Heart left ventricle (tissue), 16 donors: ENCODE measurements around the gene ZNF536. TPM values are rescaled to one million over a fixed set of nuclear protein-coding genes. Genes with fewer than 3 reads are reported as not detected.
A peak's percentile ranks its signal among the peaks of the same experiment; 100 is the strongest.

Source experiments
- ATAC-seq, 4 donors: fragments of 200-7000 bp; cut with Tn5 transposase; one replicate each; pipeline ENCODE4 v1.9.1; 2020 to 2022; ENCODE audit warnings: moderate library complexity in 4 of 4, mild to moderate bottlenecking in 3 of 4, moderate number of reproducible peaks in 1 of 4
- DNase-seq, 5 donors: peaks; one replicate each; pipeline ENCODE4 v3.0.0-alpha.2; 2020
- H3K27ac ChIP-seq, 12 donors: fragments of 200-600 bp; sonication (generic) in 4 of 12; one replicate each; pipeline versions ENCODE4 v1.5.0 to v1.8.0; 2016 to 2022; ENCODE audit warnings: mild to moderate bottlenecking in 2 of 12
- H3K27me3 ChIP-seq, 9 donors: fragments of 200-600 bp; sonication (generic) in 2 of 9; one replicate each; pipeline versions ENCODE4 v1.5.1 to v1.8.0; 2016 to 2022; ENCODE audit warnings: mild to moderate bottlenecking in 3 of 9
- H3K36me3 ChIP-seq, 9 donors: fragments of 200-600 bp; sonication (generic) in 2 of 9; one replicate each; pipeline versions ENCODE4 v1.5.0 to v1.8.0; 2018 to 2022; ENCODE audit warnings: mild to moderate bottlenecking in 2 of 9
- H3K4me1 ChIP-seq, 12 donors: fragments of 200-600 bp; sonication (generic) in 4 of 12; one replicate each; pipeline versions ENCODE4 v1.5.0 to v1.8.0; 2016 to 2022; ENCODE audit warnings: mild to moderate bottlenecking in 3 of 12
- H3K4me3 ChIP-seq, 12 donors: fragments of 200-600 bp; sonication (generic) in 4 of 12; one replicate each; pipeline versions ENCODE4 v1.5.0 to v1.8.0; 2017 to 2022; ENCODE audit warnings: mild to moderate bottlenecking in 9 of 12, moderate library complexity in 4 of 12
- H3K9me3 ChIP-seq, 12 donors: fragments of 200-600 bp; sonication (generic) in 4 of 12; one replicate each; pipeline versions ENCODE4 v1.5.0 to v1.8.0; 2016 to 2022; ENCODE audit warnings: mild to moderate bottlenecking in 1 of 12
- POLR2A ChIP-seq, 2 donors: fragments of 450-650 bp; IDR thresholded peaks; one replicate each; pipeline ENCODE4 v1.6.1; 2017; ENCODE audit warnings: antibody characterized with exemption in 2 of 2, mild to moderate bottlenecking in 2 of 2, moderate library complexity in 2 of 2
- WGBS, 4 donors: extraction: QIAGEN DNeasy Blood & Tissue Kit in 2 of 4; methylation state at CpG; one replicate each; pipeline versions ENCODE4 v1.1.5 to v1.1.7; 2013 to 2018; 5-methylcytosine and 5-hydroxymethylcytosine counted together
- intact Hi-C, 10 donors: fragments of 100-400 bp; cut with DNase I; formaldehyde crosslinking; loops; one replicate each; pipeline versions ENCODE4 v1.11.1 to v1.14.2; 2022
- polyA plus RNA-seq, 2 donors: library from polyadenylated mRNA; stranded (reverse); fragments of 200-250 nt; gene quantifications; one replicate each; pipeline ENCODE4 v1.2.3, GENCODE V29; 2013
- total RNA-seq, 9 donors: library from RNA; depleted of rRNA in 2 of 9; stranded (reverse); fragments of >200 nt in 2 of 9; fragmentation: NEBNext Ultra II Directional in 3 of 9; extraction: Animal tissue kit (Norgen Biotek cat#: 25700) in 3 of 9; gene quantifications; one replicate each; pipeline versions ENCODE4 v1.1.0 to v1.2.4, GENCODE V29; 2016 to 2023
- TF ChIP-seq, protein P1 (sequence below), 12 donors: fragments of 200-600 bp; sonication (generic) in 4 of 12; IDR thresholded peaks; one replicate each; pipeline versions ENCODE4 v1.5.0 to v1.8.0; 2018 to 2022; ENCODE audit warnings: antibody characterized with exemption in 12 of 12, mild to moderate bottlenecking in 5 of 12
- donor health status: ischemic (EF 13 %, LVEDD 7.1; RV severe dilation, severe dysfunction).
- donor health status: healthy with polysubstance abuse.
- donor health status: DM: no; HTN: yes; CAD: no.
- donor health status: DM: no; HTN: no; CAD: no.
- donor health status: ischemic (EF 25% LVEDD 6.9; RV normal size, moderate dysfunction).
- donor health status: ischemic (EF 25% LVEDD 5.7; RV mildly dilated, moderate dysfunction).
- donor health status: healthy.
- donor health status: DM: yes; HTN: yes; CAD: no.
- donor health status: ischemic (EF 35%, LVEDD 5.7; RV mildly dilated, moderate dysfunction).
- donor health status: nonischemic (EF 11% LVEDD 7.7; RV severe dilation, severe dysfunction).
- donor health status: DM: yes; HTN: yes; CAD: no.
- donor health status: PGD.
- donor health status: ischemic (EF 29% LVEDD 5.4; RV normal size, mild dysfunction).
- donor health status: nonischemic (EF 23%, LVEDD 6.1; RV moderate dilation, normal function).

Gene ZNF536
- total and polyA plus RNA-seq, 11 donors = 0.17 to 10.1 (median 2.0) TPM

DNA sequence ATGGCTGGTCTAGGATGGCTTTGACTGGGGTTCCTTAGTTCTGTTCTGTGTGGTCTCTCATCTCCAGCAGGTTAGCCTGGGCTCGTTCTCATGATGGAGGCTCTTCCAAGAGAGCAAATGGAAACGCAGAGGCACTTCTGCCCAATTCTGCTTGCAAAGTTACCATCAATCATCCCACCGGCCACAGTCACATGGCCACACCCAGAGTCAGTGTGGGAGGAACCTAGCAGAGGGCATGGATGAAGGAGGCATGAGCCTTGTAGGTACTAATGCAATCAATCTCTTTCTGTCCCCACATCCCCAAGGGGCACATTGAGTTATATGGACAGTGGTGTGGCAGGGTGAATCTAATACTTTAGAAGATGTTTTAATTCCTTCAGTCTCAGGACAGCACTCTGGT, 207.2 kb downstream of the ZNF536 start:
- 78 to 94% (median 82%) methylated on average over 3 of the region's 3 CpGs for WGBS, 4 donors
- intact Hi-C loops = no loop called here
- no peaks in the 10 kb centered on the region for H3K36me3 ChIP-seq
- no peaks in the 10 kb centered on the region for H3K9me3 ChIP-seq
- peaks cover 0 to 14% (median 0%) of the 10 kb centered on the region in 9 donors for H3K27me3 ChIP-seq
- ATAC-seq (no peak), DNase-seq (no peak)
- H3K27ac ChIP-seq = no peak overlapping the region
- no peak for TF ChIP-seq POLR2A (IDR thresholded peaks at IDR 0.05)
- H3K4me1 ChIP-seq = no peaks in the 10 kb centered on the region
- H3K4me3 ChIP-seq = no peak overlapping the region

DNA sequence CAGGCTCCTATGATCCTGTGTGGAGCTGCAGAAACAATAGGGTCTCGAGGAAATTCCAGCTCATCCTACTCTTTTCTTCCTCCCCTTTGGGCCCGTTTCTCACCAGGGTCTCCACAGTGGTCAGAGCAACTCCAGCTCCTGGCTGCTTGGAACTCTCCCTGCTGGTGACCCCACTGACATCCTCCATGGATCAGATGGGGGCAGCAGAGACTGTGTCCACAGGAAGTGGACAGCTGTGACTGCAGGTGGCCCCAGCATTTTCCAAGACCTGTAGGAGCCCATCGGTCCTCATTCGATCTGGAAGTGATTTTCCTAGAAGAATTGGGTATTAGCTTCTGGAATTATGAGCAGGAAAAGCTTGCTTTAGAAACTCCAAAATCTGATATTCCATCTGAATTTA, 208.5 kb downstream of the ZNF536 start:
- WGBS, 4 donors = 74 to 83% (median 77%) methylated on average over 4 of the region's 4 CpGs
- no peak for ATAC-seq
- H3K27ac ChIP-seq = no peak overlapping the region
- no peak for DNase-seq
- intact Hi-C loops = no loop called here
- no peak overlapping the region for H3K4me3 ChIP-seq
- H3K27me3 ChIP-seq = peaks cover 0 to 14% (median 0%) of the 10 kb centered on the region in 9 donors
- no peaks in the 10 kb centered on the region for H3K9me3 ChIP-seq
- H3K4me1 ChIP-seq = no peaks in the 10 kb centered on the region
- TF ChIP-seq, protein P1, sequence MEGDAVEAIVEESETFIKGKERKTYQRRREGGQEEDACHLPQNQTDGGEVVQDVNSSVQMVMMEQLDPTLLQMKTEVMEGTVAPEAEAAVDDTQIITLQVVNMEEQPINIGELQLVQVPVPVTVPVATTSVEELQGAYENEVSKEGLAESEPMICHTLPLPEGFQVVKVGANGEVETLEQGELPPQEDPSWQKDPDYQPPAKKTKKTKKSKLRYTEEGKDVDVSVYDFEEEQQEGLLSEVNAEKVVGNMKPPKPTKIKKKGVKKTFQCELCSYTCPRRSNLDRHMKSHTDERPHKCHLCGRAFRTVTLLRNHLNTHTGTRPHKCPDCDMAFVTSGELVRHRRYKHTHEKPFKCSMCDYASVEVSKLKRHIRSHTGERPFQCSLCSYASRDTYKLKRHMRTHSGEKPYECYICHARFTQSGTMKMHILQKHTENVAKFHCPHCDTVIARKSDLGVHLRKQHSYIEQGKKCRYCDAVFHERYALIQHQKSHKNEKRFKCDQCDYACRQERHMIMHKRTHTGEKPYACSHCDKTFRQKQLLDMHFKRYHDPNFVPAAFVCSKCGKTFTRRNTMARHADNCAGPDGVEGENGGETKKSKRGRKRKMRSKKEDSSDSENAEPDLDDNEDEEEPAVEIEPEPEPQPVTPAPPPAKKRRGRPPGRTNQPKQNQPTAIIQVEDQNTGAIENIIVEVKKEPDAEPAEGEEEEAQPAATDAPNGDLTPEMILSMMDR (IDR thresholded peaks at IDR 0.05) = no peak
- TF ChIP-seq POLR2A (IDR thresholded peaks at IDR 0.05) = no peak
- H3K36me3 ChIP-seq = no peaks in the 10 kb centered on the region

DNA sequence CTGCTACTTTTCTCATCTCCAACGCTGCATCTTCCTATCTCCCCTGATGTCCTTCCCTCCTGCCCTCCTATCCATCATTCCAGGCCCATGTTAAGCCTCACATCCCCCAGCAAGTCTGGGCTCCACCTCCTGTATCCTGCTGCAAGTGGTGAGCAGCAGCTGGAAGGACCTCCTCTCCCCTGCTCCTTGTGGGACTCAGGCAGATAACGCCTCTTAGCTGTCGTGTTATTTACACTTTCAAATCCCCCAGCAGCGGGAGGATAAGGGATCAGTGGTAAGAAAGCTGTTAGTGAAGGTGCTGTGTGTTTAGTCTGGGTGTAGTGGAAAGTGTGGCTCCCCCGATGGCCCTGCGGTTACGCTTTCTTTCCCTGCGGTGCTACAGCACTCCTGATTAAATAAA, 211.9 kb downstream of the ZNF536 start:
- Histone ChIP-seq H3K27ac (no peak overlapping the region), H3K27me3 (peaks cover 0 to 14% (median 0%) of the 10 kb centered on the region in 9 donors), H3K36me3 (no peaks in the 10 kb centered on the region), H3K9me3 (no peaks in the 10 kb centered on the region), H3K4me1 (no peaks in the 10 kb centered on the region), H3K4me3 (no peak overlapping the region)
- 13 to 29% (median 21%) methylated on average over 8 of the region's 8 CpGs for WGBS, 4 donors
- ATAC-seq = no peak
- TF ChIP-seq, protein P1 (IDR thresholded peaks at IDR 0.05) = no peak
- no peak for TF ChIP-seq POLR2A (IDR thresholded peaks at IDR 0.05)
- no peak for DNase-seq
- intact Hi-C loops = no loop called here

DNA sequence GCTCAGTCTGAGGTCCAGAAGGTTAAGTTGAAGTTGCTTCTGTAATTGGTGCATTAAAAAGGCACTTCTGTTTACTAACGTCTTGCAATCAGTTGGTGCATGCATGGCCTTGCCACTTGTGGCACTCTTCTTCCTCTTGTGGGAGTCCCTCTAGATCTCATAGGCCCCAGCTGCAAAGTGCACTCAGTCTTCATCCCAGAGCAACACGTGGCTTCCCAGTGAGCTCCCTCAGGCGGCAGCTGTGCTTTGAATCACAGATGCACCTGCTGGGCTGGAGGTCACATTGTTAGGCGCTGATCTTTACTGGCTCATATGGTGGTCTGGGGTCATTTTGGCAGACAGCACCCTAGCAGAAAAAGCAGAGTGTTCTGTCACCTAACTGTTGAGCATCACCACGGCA, 215.7 kb downstream of the ZNF536 start:
- 49 to 53% (median 51%) methylated on average over 5 of the region's 5 CpGs for WGBS, 4 donors
- H3K9me3 ChIP-seq = no peaks in the 10 kb centered on the region
- H3K36me3 ChIP-seq = no peaks in the 10 kb centered on the region
- peaks cover 0 to 11% (median 0%) of the 10 kb centered on the region in 9 donors for H3K27me3 ChIP-seq
- TF ChIP-seq, protein P1 (IDR thresholded peaks at IDR 0.05) = no peak
- TF ChIP-seq POLR2A (IDR thresholded peaks at IDR 0.05) = no peak
- H3K4me1 ChIP-seq = peaks cover 0 to 4% (median 0%) of the 10 kb centered on the region in 12 donors
- H3K4me3 ChIP-seq = no peak overlapping the region
- intact Hi-C loops = no loop called here
- no peak for DNase-seq
- ATAC-seq = no peak
- no peak overlapping the region for H3K27ac ChIP-seq

DNA sequence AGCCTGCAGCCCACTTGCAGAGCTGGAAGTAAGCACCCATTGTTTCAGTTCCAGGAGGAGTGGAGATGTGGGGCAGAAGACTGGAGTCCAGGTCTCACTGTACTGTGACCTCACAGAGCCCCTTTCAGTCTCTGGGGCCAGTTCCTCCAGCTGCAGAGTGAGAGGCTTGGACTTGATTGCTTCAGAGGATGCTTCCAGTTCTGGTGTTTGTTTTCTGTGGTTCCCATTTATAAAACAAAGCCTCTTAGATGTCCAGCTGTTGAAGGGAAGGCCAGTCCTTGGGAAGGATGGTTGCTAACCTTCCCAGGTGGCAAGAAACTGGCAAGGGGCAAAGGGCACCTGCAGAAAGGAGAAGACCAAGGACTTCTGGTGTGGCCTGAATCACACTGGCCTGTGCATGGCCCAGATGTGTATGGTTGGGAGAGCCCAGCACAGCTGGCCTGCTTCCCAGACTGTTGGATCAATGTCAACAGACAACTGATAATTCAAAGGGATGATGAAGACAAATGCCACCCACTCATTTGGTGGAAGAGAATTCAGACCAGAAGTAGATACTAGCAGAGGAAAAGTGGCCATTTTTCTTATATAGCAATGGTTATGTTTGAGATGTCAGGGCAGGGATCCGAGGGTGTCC, 218.5 kb downstream of the ZNF536 start:
- TF ChIP-seq POLR2A (IDR thresholded peaks at IDR 0.05) = no peak
- TF ChIP-seq, protein P1 (IDR thresholded peaks at IDR 0.05) = no peak
- Histone ChIP-seq H3K27me3 (peaks cover 0 to 6% (median 0%) of the 10 kb centered on the region in 9 donors), H3K9me3 (no peaks in the 10 kb centered on the region), H3K36me3 (no peaks in the 10 kb centered on the region), H3K4me3 (no peak overlapping the region), H3K27ac (no peak overlapping the region), H3K4me1 (peaks cover 0 to 8% (median 0%) of the 10 kb centered on the region in 12 donors)
- ATAC-seq = peak in 1 of 4 donors; percentile 33
- DNase-seq = peak in 1 of 5 donors; percentile 31
- intact Hi-C loops = no loop called here
- WGBS, 4 donors = 44 to 74% (median 67%) methylated on average over 1 of the region's 1 CpG
